WTC11 (cell line): Measurements from ENCODE around the gene FGF14. TPM values are rescaled to one million over a fixed set of nuclear protein-coding genes. Genes with fewer than 3 reads are reported as not detected.
"Not testable (repeated sequence)": the region's sequence is repeated elsewhere in the genome, so short reads cannot be mapped to it uniquely, and the experiment has no call there.

Source experiments
- ATAC-seq: fragments of 200-7000 bp; cut with Tn5 transposase; 2 replicates; pipeline ENCODE4 v1.10.0; 2021; ENCODE audit warnings: mild to moderate bottlenecking, moderate library complexity
- CTCF ChIA-PET: fragments of 300-600 bp; sonication (Branson Sonifier 250); formaldehyde crosslinking; loops from one replicate; lab custom pipeline; 2021; ENCODE audit warnings: antibody characterized with exemption; lab: Charles Lee
- POLR2A ChIA-PET: fragments of 350-600 bp; sonication (Branson Sonifier 250); formaldehyde crosslinking; loops from one replicate; lab custom pipeline; 2021; ENCODE audit warnings: antibody characterized with exemption; lab: Charles Lee
- DNase-seq: peaks from one replicate; pipeline ENCODE4 v3.0.0; 2021; ENCODE audit warnings: low spot score
- H3K27ac Mint-ChIP-seq: 2 replicates; pipeline ENCODE4 v1.8.0; 2021; ENCODE audit warnings: mixed read lengths
- H3K27me3 Mint-ChIP-seq: 2 replicates; pipeline ENCODE4 v1.8.0; 2021; ENCODE audit warnings: low read depth, mild to moderate bottlenecking, moderate library complexity, mixed read lengths
- H3K36me3 Mint-ChIP-seq: 2 replicates; pipeline ENCODE4 v1.8.0; 2021; ENCODE audit warnings: mixed read lengths
- H3K4me1 Mint-ChIP-seq: 2 replicates; pipeline ENCODE4 v1.8.0; 2022; ENCODE audit warnings: mixed read lengths
- H3K4me3 Mint-ChIP-seq: 2 replicates; pipeline ENCODE4 v1.8.0; 2021; ENCODE audit warnings: mild to moderate bottlenecking, moderate library complexity, mixed read lengths
- H3K9me3 Mint-ChIP-seq: 2 replicates; pipeline ENCODE4 v1.8.0; 2021; ENCODE audit warnings: mixed read lengths
- ATF1 ChIP-seq: sonication (generic); formaldehyde crosslinking; IDR thresholded peaks from 2 replicates; pipeline ENCODE4 v1.8.1; 2023; ENCODE audit warnings: mild to moderate bottlenecking, moderate library complexity, missing genetic modification reagents
- CBFB ChIP-seq: sonication (generic); formaldehyde crosslinking; IDR thresholded peaks from 2 replicates; pipeline ENCODE4 v1.8.1; 2022; ENCODE audit warnings: mild to moderate bottlenecking, low read depth, missing genetic modification reagents
- E2F1 ChIP-seq: sonication (generic); formaldehyde crosslinking; IDR thresholded peaks from 2 replicates; pipeline ENCODE4 v1.8.0; 2022; ENCODE audit warnings: mild to moderate bottlenecking, missing genetic modification reagents
- E2F4 ChIP-seq: sonication (generic); formaldehyde crosslinking; IDR thresholded peaks from 2 replicates; pipeline ENCODE4 v1.8.1; 2022; ENCODE audit warnings: low read depth, mild to moderate bottlenecking, moderate library complexity, missing genetic modification reagents, borderline replicate concordance
- ETV6 ChIP-seq: sonication (generic); formaldehyde crosslinking; IDR thresholded peaks from 2 replicates; pipeline ENCODE4 v1.8.1; 2022; ENCODE audit warnings: mild to moderate bottlenecking, missing genetic modification reagents
- MAX ChIP-seq: sonication (generic); formaldehyde crosslinking; IDR thresholded peaks from 2 replicates; pipeline ENCODE4 v1.8.0; 2022; ENCODE audit warnings: mild to moderate bottlenecking, missing genetic modification reagents
- PRDM15 ChIP-seq: sonication (generic); formaldehyde crosslinking; IDR thresholded peaks from 2 replicates; pipeline ENCODE4 v1.8.0; 2022; ENCODE audit warnings: missing genetic modification reagents
- PREB ChIP-seq: sonication (generic); formaldehyde crosslinking; IDR thresholded peaks from 2 replicates; pipeline ENCODE4 v1.8.1; 2022; ENCODE audit warnings: mild to moderate bottlenecking, missing genetic modification reagents, moderate library complexity, borderline replicate concordance
- SOX15 ChIP-seq: fragments of 250-450 bp; sonication (Bioruptor Pico); IDR thresholded peaks from 2 replicates; pipeline ENCODE4 v1.9.0; 2021; ENCODE audit warnings: mild to moderate bottlenecking
- TCF7 ChIP-seq: sonication (generic); formaldehyde crosslinking; IDR thresholded peaks from 2 replicates; pipeline ENCODE4 v1.8.0; 2022; ENCODE audit warnings: mild to moderate bottlenecking, low read depth, missing genetic modification reagents, moderate library complexity
- ZNF281 ChIP-seq: sonication (generic); formaldehyde crosslinking; IDR thresholded peaks from 2 replicates; pipeline ENCODE4 v1.8.0; 2023; ENCODE audit warnings: mild to moderate bottlenecking, missing genetic modification reagents
- ZNF423 ChIP-seq: fragments of 250-450 bp; sonication (Bioruptor Pico); IDR thresholded peaks from 2 replicates; pipeline ENCODE4 v2.1.2; 2022; ENCODE audit warnings: mild to moderate bottlenecking, moderate library complexity
- ZNF532 ChIP-seq: fragments of 250-450 bp; sonication (Bioruptor Pico); IDR thresholded peaks from 2 replicates; pipeline ENCODE4 v1.9.0; 2021; ENCODE audit warnings: mild to moderate bottlenecking, borderline replicate concordance
- total RNA-seq: library from RNA; stranded (reverse); gene quantifications from 3 replicates; pipeline ENCODE4 v1.2.3, GENCODE V29; 2021

FGF14 gene
- total RNA-seq, 1 experiment from 2014 or later, result 0.28 TPM

GRCh38 chr13:102097708-102098107, 304.1 kb downstream of the FGF14 start:
- Mint-ChIP-seq H3K27ac (no peak overlapping the region), H3K27me3 (no peaks in the 10 kb centered on the region), H3K36me3 (no peaks in the 10 kb centered on the region), H3K9me3 (no peaks in the 10 kb centered on the region), H3K4me3 (no peak overlapping the region), H3K4me1 (no peaks in the 10 kb centered on the region)
- no peak for DNase-seq
- ChIA-PET CTCF (interaction anchor here (1.4 kb wide), 1 partner anchor 8 kb away, joined by 4 read pairs; no protein-coding TSS in a partner anchor), POLR2A (no interaction called here)
- ATAC-seq, result no peak
- TF ChIP-seq SOX15 (no peak), CBFB (CRISPR knock-in tag) (no peak)

- ATAC-seq, H3K4me3 Mint-ChIP-seq, H3K36me3 Mint-ChIP-seq, H3K9me3 Mint-ChIP-seq, CTCF ChIA-PET, H3K27me3 Mint-ChIP-seq, H3K4me1 Mint-ChIP-seq, DNase-seq, H3K27ac Mint-ChIP-seq: not testable (repeated sequence)
- POLR2A ChIA-PET, result interaction anchor here (0.7 kb wide), 1 partner anchor 1096 kb away, joined by 3 read pairs; no protein-coding TSS in a partner anchor
Measured at GRCh38 chr13:102093288-102093687, 308.6 kb downstream of the FGF14 start.

- peak; percentile 100 for ATAC-seq
- Mint-ChIP-seq H3K27me3 (no peaks in the 10 kb centered on the region), H3K27ac (no peak overlapping the region), H3K4me3 (no peak overlapping the region), H3K36me3 (no peaks in the 10 kb centered on the region), H3K4me1 (no peaks in the 10 kb centered on the region), H3K9me3 (no peaks in the 10 kb centered on the region)
- POLR2A ChIA-PET, result no interaction called here
- TF ChIP-seq ETV6 (CRISPR knock-in tag) (0 out of 2 replicates have a peak, but pooled peaks have one; percentile 46), ZNF532 (CRISPR knock-in tag) (no peak), ZNF423 (peak; percentile 52; the same call in 1 of the 2 replicates)
- CTCF ChIA-PET, result interaction anchor here (0.6 to 1.9 kb wide), 43 partner anchors 9 to 960 kb away, joined by 3 to 26 read pairs (median 4); no protein-coding TSS in a partner anchor
- peak; percentile 61 for DNase-seq
Measured at GRCh38 chr13:102091231-102091630, 310.6 kb downstream of the FGF14 start.

GRCh38 chr13:102090532-102090931, 311.3 kb downstream of the FGF14 start:
- no peak overlapping the region for H3K4me3 Mint-ChIP-seq
- no peaks in the 10 kb centered on the region for H3K27me3 Mint-ChIP-seq
- no peaks in the 10 kb centered on the region for H3K4me1 Mint-ChIP-seq
- H3K9me3 Mint-ChIP-seq, result no peaks in the 10 kb centered on the region
- H3K27ac Mint-ChIP-seq, result no peak overlapping the region
- H3K36me3 Mint-ChIP-seq, result no peaks in the 10 kb centered on the region
- ChIA-PET CTCF (interaction anchor here (0.6 to 1.9 kb wide), 39 partner anchors 8 to 959 kb away, joined by 3 to 26 read pairs (median 4); no protein-coding TSS in a partner anchor), POLR2A (no interaction called here)
- ATAC-seq (no peak), DNase-seq (no peak)
- TF ChIP-seq ZNF281 (CRISPR knock-in tag), result no peak
- no peak for TF ChIP-seq PRDM15 (CRISPR knock-in tag)
- TF ChIP-seq PREB (CRISPR knock-in tag), result no peak
- no peak for TF ChIP-seq MAX (CRISPR knock-in tag)
- TF ChIP-seq E2F1 (CRISPR knock-in tag), result no peak
- TF ChIP-seq ATF1 (CRISPR knock-in tag), result no peak
- no peak for TF ChIP-seq E2F4 (CRISPR knock-in tag)
- TF ChIP-seq TCF7 (CRISPR knock-in tag), result no peak
